ENCODE results near the gene GTF3C1.

The GTF3C1 gene

DNA sequence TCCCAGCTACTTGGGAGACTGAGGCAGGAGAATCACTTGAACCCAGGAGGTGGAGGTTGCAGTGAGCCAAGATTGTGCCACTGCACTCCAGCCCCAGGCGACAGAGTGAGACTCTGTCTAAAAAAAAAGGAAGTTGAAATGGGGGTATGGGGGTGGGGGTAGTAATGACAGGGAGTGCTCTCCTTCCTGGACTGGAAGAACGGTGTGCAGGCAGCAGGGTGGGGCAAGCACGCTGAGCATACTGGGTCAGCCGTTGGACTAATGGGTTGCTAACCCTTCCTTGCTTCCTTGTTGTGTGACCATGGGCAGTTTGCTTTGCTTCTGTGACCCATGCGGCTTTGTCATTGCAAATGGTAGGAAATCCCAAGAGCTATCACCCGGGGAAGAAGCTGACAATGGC, 16.7 kb upstream of the GTF3C1 start:
- no peak overlapping the region for H3K4me3 ChIP-seq (ENCODE audit: extremely low read depth, insufficient read depth, low read length, poor library complexity, severe bottlenecking)
- no peak overlapping the region for H3K27ac ChIP-seq (ENCODE audit: low read depth, low read length, severe bottlenecking)
- 90 to 98% methylated on average over 5 to 6 of the region's 6 CpGs for WGBS, 2 experiments (ENCODE audit: insufficient coverage in 2 of 2)
- no peaks in the 10 kb centered on the region for H3K4me1 ChIP-seq (ENCODE audit: control insufficient read depth, insufficient read depth, low read length, poor library complexity, severe bottlenecking)
- H3K36me3 ChIP-seq (ENCODE audit: control insufficient read depth, insufficient read depth, low read length): peaks cover 4% of the 10 kb centered on the region
- no peaks in the 10 kb centered on the region for H3K9me3 ChIP-seq (ENCODE audit: control insufficient read depth, low read length)

DNA sequence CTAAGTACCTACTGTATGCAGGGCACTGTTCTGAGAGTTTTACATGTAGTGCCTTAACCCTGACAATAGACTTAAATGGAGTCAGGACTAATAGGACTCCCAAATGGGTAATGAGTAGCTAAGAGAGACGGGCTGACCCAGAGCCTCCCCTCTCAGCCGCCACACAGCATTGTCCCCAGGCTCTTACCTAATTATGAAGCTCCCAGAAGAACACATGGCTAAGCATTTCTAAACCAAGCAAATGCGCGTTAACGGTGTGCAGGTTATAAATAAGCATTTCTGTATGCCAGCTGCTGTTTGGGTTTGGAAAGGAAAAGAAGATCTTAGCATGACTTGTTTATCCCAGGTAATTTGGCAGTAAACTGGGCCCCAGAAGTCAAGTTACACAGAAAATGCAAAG, 14.5 kb upstream of the GTF3C1 start:
- Histone ChIP-seq H3K4me3 (ENCODE audit: extremely low read depth, insufficient read depth, low read length, poor library complexity, severe bottlenecking) (no peak overlapping the region), H3K4me1 (ENCODE audit: control insufficient read depth, insufficient read depth, low read length, poor library complexity, severe bottlenecking) (no peaks in the 10 kb centered on the region), H3K9me3 (ENCODE audit: control insufficient read depth, low read length) (no peaks in the 10 kb centered on the region), H3K27ac (ENCODE audit: low read depth, low read length, severe bottlenecking) (no peak overlapping the region), H3K36me3 (ENCODE audit: control insufficient read depth, insufficient read depth, low read length) (peaks cover 4% of the 10 kb centered on the region)
- 100% methylated on average over 3 to 5 of the region's 5 CpGs for WGBS, 2 experiments (ENCODE audit: insufficient coverage in 2 of 2)

DNA sequence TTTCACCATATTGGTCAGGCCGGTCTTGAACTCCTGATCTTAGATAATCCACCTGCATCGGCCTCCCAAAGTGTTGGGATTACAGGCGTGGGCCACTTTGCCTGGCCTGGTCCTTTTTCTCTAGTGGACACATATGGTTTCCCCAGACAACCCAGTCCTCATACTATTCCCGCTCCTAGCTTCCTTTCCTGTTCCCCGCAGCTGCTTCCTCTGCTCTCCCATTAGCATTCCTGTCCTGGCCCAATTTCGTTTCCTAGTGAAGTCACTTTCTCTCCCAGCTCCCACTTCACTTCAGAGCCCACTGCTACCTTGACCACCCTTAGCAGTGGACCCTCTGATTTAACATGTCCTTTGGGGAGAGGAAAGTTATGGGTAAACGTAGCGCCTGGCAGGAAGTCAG, 11.5 kb upstream of the GTF3C1 start:
- no peak overlapping the region for H3K27ac ChIP-seq (ENCODE audit: low read depth, low read length, severe bottlenecking)
- 86 to 91% methylated on average over 4 to 5 of the region's 8 CpGs for WGBS, 2 experiments (ENCODE audit: insufficient coverage in 2 of 2)
- H3K36me3 ChIP-seq (ENCODE audit: control insufficient read depth, insufficient read depth, low read length): peaks cover 8% of the 10 kb centered on the region
- H3K4me3 ChIP-seq (ENCODE audit: extremely low read depth, insufficient read depth, low read length, poor library complexity, severe bottlenecking): no peak overlapping the region
- H3K4me1 ChIP-seq (ENCODE audit: control insufficient read depth, insufficient read depth, low read length, poor library complexity, severe bottlenecking): no peaks in the 10 kb centered on the region
- no peaks in the 10 kb centered on the region for H3K9me3 ChIP-seq (ENCODE audit: control insufficient read depth, low read length)

DNA sequence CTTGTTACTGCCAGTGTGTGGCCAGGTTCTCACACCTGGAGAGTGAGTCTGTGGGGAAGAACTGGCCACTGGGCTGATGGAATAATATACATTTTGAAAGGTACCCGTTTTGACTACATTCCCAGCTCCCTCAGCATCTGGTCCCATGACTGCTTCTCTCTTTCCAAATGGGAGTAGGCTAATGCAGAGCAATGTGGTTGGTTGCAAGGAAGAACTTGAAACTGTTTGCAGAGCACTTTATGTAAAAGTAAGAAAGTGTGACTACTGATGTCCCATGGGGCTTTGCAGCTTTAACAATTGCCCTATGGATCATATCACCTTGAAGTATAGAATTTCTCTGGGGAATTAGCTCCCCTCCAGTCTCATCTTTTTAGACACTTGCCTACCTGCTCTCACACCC, 9.2 kb upstream of the GTF3C1 start:
- Histone ChIP-seq H3K9me3 (ENCODE audit: control insufficient read depth, low read length) (no peaks in the 10 kb centered on the region), H3K27ac (ENCODE audit: low read depth, low read length, severe bottlenecking) (peak overlapping the region; percentile 16), H3K4me3 (ENCODE audit: extremely low read depth, insufficient read depth, low read length, poor library complexity, severe bottlenecking) (no peak overlapping the region), H3K36me3 (ENCODE audit: control insufficient read depth, insufficient read depth, low read length) (peaks cover 11% of the 10 kb centered on the region), H3K4me1 (ENCODE audit: control insufficient read depth, insufficient read depth, low read length, poor library complexity, severe bottlenecking) (no peaks in the 10 kb centered on the region)
- no CpG with 5 or more reads among the region's 1 CpG for WGBS, 2 experiments (ENCODE audit: insufficient coverage in 2 of 2)

DNA sequence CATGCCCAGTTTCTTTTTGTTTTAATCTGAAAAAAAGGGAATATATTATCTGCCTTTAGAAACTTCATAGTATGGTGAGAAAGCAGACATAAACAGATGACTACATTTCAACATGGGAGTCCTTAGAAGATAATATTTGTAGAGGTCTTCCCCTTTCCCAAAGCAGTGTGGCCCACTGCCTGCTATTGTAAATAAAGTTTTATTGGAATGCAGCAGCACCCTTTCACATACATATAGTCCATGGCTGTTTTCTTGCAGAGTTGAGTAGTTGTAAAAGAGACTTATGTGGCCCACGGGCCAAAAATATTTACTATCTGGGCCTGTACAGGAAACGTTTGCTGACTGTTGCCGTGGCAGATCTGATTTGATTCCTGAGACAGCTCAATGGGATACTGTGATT, 8.7 kb upstream of the GTF3C1 start:
- Histone ChIP-seq H3K9me3 (ENCODE audit: control insufficient read depth, low read length) (no peaks in the 10 kb centered on the region), H3K27ac (ENCODE audit: low read depth, low read length, severe bottlenecking) (peak overlapping the region; percentile 16), H3K36me3 (ENCODE audit: control insufficient read depth, insufficient read depth, low read length) (peaks cover 11% of the 10 kb centered on the region), H3K4me3 (ENCODE audit: extremely low read depth, insufficient read depth, low read length, poor library complexity, severe bottlenecking) (no peak overlapping the region), H3K4me1 (ENCODE audit: control insufficient read depth, insufficient read depth, low read length, poor library complexity, severe bottlenecking) (no peaks in the 10 kb centered on the region)
- 100% methylated on average over 2 of the region's 3 CpGs; no CpG with 5 or more reads in 1 of the 2 experiments for WGBS, 2 experiments (ENCODE audit: insufficient coverage in 2 of 2)

DNA sequence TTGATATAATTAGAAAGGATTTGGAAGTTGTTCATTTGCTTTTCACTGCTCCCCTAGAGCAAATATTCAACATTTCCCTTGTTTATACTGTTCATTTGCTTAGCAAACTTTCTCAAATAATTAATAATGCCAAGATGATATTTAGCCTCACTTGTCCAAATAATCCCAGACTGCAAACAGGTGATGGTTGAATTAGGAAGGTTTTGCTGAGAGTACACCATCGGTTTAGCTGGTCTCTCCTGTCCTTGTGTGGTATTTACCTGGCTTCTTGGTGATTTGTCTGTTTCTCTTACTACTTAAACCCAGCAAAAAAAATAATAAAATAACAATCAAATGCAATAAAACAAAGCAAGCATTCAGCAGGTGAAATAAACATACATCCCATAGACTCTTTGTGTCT, 6.8 kb upstream of the GTF3C1 start:
- no peaks in the 10 kb centered on the region for H3K9me3 ChIP-seq (ENCODE audit: control insufficient read depth, low read length)
- H3K4me1 ChIP-seq (ENCODE audit: control insufficient read depth, insufficient read depth, low read length, poor library complexity, severe bottlenecking): no peaks in the 10 kb centered on the region
- WGBS, 2 experiments (ENCODE audit: insufficient coverage in 2 of 2): no CpG with 5 or more reads among the region's 1 CpG
- H3K4me3 ChIP-seq (ENCODE audit: extremely low read depth, insufficient read depth, low read length, poor library complexity, severe bottlenecking): no peak overlapping the region
- H3K27ac ChIP-seq (ENCODE audit: low read depth, low read length, severe bottlenecking): no peak overlapping the region
- peaks cover 11% of the 10 kb centered on the region for H3K36me3 ChIP-seq (ENCODE audit: control insufficient read depth, insufficient read depth, low read length)

DNA sequence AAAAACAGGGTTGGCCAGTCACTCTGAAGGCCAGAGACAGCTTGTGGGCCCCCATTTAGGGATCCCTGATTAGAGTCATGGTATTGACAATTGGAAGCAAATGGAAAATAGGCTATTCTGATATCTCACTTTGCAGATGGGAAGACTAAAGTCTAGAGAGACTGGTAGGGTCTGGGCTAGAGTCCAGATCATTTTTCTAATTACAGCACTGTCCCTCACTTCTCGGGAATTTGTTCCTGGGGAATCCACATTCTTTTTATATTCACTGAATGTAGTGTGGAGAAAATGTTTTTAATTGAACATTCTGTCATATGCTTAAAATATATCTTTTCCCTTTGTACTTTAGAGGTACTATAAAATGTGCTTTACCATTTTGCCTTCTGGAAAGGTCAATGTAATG, 1.3 kb upstream of the GTF3C1 start:
- peaks cover 3% of the 10 kb centered on the region for H3K36me3 ChIP-seq (ENCODE audit: control insufficient read depth, insufficient read depth, low read length)
- WGBS, 2 experiments (ENCODE audit: insufficient coverage in 2 of 2): no CpG with 5 or more reads among the region's 1 CpG
- H3K27ac ChIP-seq (ENCODE audit: low read depth, low read length, severe bottlenecking): no peak overlapping the region
- no peaks in the 10 kb centered on the region for H3K9me3 ChIP-seq (ENCODE audit: control insufficient read depth, low read length)
- no peaks in the 10 kb centered on the region for H3K4me1 ChIP-seq (ENCODE audit: control insufficient read depth, insufficient read depth, low read length, poor library complexity, severe bottlenecking)
- H3K4me3 ChIP-seq (ENCODE audit: extremely low read depth, insufficient read depth, low read length, poor library complexity, severe bottlenecking): peak overlapping the region; percentile 91

DNA sequence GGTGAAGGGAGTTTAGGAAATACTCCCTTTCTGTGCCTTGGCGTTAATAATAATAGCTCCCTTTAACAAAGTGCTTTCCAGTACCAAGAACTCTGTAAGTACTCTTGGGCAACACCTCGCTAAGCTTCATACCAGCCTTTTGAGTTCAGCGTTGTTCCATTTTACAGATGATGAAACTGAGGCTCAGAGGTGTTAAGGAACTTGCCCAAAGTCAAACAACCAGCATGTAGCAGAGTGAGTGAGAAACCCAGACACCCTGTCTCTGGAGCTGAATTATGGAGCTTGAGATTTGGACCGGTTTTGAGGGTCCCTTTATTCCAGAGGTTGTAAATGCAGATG, 838 bp upstream of the GTF3C1 start:
- H3K36me3 ChIP-seq (ENCODE audit: control insufficient read depth, insufficient read depth, low read length): peaks cover 3% of the 10 kb centered on the region
- H3K9me3 ChIP-seq (ENCODE audit: control insufficient read depth, low read length): no peaks in the 10 kb centered on the region
- H3K4me1 ChIP-seq (ENCODE audit: control insufficient read depth, insufficient read depth, low read length, poor library complexity, severe bottlenecking): no peaks in the 10 kb centered on the region
- H3K27ac ChIP-seq (ENCODE audit: low read depth, low read length, severe bottlenecking): peak overlapping the region; percentile 92
- WGBS, 2 experiments (ENCODE audit: insufficient coverage in 2 of 2): 69 to 84% methylated on average over 3 of the region's 4 CpGs
- peak overlapping the region; percentile 91 for H3K4me3 ChIP-seq (ENCODE audit: extremely low read depth, insufficient read depth, low read length, poor library complexity, severe bottlenecking)

DNA sequence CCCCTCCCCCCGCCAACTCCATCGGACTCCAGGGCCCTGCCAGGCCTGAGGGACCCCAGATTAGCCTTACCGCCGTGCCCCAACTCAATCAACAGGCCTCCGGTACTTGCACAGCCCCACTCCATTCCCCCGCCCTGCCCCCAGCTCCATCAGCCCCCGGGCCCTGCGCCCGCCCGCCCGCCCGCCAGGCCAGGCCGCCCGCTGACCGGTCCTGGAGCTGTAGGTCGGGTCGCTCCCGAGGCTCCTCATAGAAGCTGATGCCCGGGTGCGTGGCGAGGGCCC, 308 bp downstream of the GTF3C1 start:
- Histone ChIP-seq H3K4me3 (ENCODE audit: extremely low read depth, insufficient read depth, low read length, poor library complexity, severe bottlenecking) (peak overlapping the region; percentile 91), H3K27ac (ENCODE audit: low read depth, low read length, severe bottlenecking) (peak overlapping the region; percentile 23), H3K9me3 (ENCODE audit: control insufficient read depth, low read length) (no peaks in the 10 kb centered on the region), H3K36me3 (ENCODE audit: control insufficient read depth, insufficient read depth, low read length) (peaks cover 13% of the 10 kb centered on the region), H3K4me1 (ENCODE audit: control insufficient read depth, insufficient read depth, low read length, poor library complexity, severe bottlenecking) (no peaks in the 10 kb centered on the region)
- 0 to 3% methylated on average over 6 to 8 of the region's 21 CpGs for WGBS, 2 experiments (ENCODE audit: insufficient coverage in 2 of 2)

DNA sequence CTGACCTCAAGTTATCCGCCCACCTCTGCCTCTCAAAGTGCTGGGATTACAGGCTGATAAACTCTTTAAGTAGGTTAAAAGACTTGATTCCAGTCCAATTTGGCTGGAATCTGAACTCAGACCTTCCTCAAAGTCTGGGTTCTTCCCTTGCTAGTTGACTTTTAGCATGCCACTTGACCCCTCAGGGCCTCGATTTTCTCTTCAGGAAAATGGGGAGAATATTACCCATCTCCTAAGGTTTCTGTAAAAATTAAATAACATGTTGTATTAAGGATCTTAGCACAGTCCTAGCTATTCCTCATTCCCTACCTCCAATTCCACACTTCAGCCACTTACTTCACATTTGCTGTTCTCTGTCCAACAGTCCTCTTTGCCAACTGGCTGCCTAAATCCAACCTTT, 1.9 kb downstream of the GTF3C1 start:
- Histone ChIP-seq H3K4me1 (ENCODE audit: control insufficient read depth, insufficient read depth, low read length, poor library complexity, severe bottlenecking) (no peaks in the 10 kb centered on the region), H3K27ac (ENCODE audit: low read depth, low read length, severe bottlenecking) (no peak overlapping the region), H3K36me3 (ENCODE audit: control insufficient read depth, insufficient read depth, low read length) (peaks cover 27% of the 10 kb centered on the region), H3K4me3 (ENCODE audit: extremely low read depth, insufficient read depth, low read length, poor library complexity, severe bottlenecking) (no peak overlapping the region), H3K9me3 (ENCODE audit: control insufficient read depth, low read length) (no peaks in the 10 kb centered on the region)
- 67 to 89% methylated on average over 1 of the region's 2 CpGs for WGBS, 2 experiments (ENCODE audit: insufficient coverage in 2 of 2)

DNA sequence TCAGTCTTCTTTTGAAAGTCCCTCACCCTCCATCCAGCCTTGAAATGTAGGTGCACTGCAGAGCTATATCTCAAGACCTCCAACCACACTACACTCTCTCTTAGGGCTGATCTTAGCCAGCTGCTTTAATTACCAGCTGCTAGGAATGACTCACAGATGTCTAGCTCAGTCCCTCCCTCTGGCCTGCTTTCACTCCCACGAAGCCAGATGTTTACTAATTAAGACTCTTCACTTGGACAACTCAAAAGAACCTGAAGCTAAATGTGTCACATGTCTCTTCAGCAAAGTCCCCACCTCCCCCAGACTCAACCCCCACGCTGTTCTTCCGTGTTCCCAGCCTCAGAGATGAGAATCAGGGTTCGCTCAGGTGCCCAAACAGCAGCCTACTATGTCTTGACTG, 2.6 kb downstream of the GTF3C1 start:
- Histone ChIP-seq H3K4me3 (ENCODE audit: extremely low read depth, insufficient read depth, low read length, poor library complexity, severe bottlenecking) (no peak overlapping the region), H3K36me3 (ENCODE audit: control insufficient read depth, insufficient read depth, low read length) (peaks cover 34% of the 10 kb centered on the region), H3K4me1 (ENCODE audit: control insufficient read depth, insufficient read depth, low read length, poor library complexity, severe bottlenecking) (no peaks in the 10 kb centered on the region), H3K27ac (ENCODE audit: low read depth, low read length, severe bottlenecking) (peak overlapping the region; percentile 46), H3K9me3 (ENCODE audit: control insufficient read depth, low read length) (no peaks in the 10 kb centered on the region)
- WGBS, 2 experiments (ENCODE audit: insufficient coverage in 2 of 2): 90 to 98% methylated on average over 2 to 4 of the region's 4 CpGs

DNA sequence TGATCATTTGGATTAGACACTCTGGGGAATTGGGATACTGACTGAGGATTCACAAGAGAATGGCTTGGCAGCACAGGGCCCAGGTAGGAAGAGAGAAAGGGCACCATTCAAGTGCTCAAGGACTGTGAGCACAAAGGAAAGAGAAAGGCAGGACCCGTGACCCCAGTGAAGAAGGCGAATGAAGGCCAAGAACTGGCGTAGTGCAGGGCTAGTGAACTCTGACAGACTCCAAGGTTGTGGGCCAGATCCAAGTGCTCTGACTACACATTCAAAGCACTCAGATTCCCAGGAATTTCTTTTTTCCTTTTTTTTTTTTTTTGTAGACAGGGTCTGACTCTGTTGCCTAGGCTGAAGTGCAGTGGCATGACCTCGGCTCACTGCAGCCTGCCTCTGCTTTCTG, 5.0 kb downstream of the GTF3C1 start:
- H3K4me3 ChIP-seq (ENCODE audit: extremely low read depth, insufficient read depth, low read length, poor library complexity, severe bottlenecking): no peak overlapping the region
- no peaks in the 10 kb centered on the region for H3K4me1 ChIP-seq (ENCODE audit: control insufficient read depth, insufficient read depth, low read length, poor library complexity, severe bottlenecking)
- H3K36me3 ChIP-seq (ENCODE audit: control insufficient read depth, insufficient read depth, low read length): peaks cover 59% of the 10 kb centered on the region
- 97 to 100% methylated on average over 4 of the region's 4 CpGs for WGBS, 2 experiments (ENCODE audit: insufficient coverage in 2 of 2)
- no peaks in the 10 kb centered on the region for H3K9me3 ChIP-seq (ENCODE audit: control insufficient read depth, low read length)
- no peak overlapping the region for H3K27ac ChIP-seq (ENCODE audit: low read depth, low read length, severe bottlenecking)

All from mesodermal cell (in vitro differentiated cells).